Thyroid gland (tissue), 4 donors: Measurements from ENCODE around the gene SLC25A23. TPM values are rescaled to one million over a fixed set of nuclear protein-coding genes. Genes with fewer than 3 reads are reported as not detected.
A peak's percentile ranks its signal among the peaks of the same experiment; 100 is the strongest.

Experiments
- DNase-seq, 2 donors: peaks; one replicate each; pipeline ENCODE4 v3.0.0-alpha.2; 2019
- H3K27ac ChIP-seq, 3 donors: fragments of 200-600 bp; sonication (generic); 1 replicate in 2 of 3; 2 replicates in 1 of 3; pipeline ENCODE4 v1.5.1; 2016 to 2019; ENCODE audit warnings: mild to moderate bottlenecking in 1 of 3, moderate library complexity in 1 of 3
- H3K27me3 ChIP-seq: fragments of 200-600 bp; sonication (generic); one replicate; pipeline ENCODE4 v1.5.1; 2019
- H3K36me3 ChIP-seq, 2 donors: fragments of 200-600 bp; sonication (generic); one replicate each; pipeline ENCODE4 v1.5.1; 2016 to 2019
- H3K4me1 ChIP-seq, 2 donors: fragments of 200-600 bp; sonication (generic); one replicate each; pipeline ENCODE4 v1.5.1; 2017 to 2019
- H3K4me3 ChIP-seq, 3 donors: fragments of 200-600 bp; sonication (generic); replicated peaks in 1 of 3; 1 replicate in 2 of 3; 2 replicates in 1 of 3; pipeline ENCODE4 v1.5.1; 2016; ENCODE audit warnings: mild to moderate bottlenecking in 1 of 3
- H3K9me3 ChIP-seq: fragments of 200-600 bp; sonication (generic); one replicate; pipeline ENCODE4 v1.5.1; 2017
- POLR2A ChIP-seq, 2 donors: fragments of 450-650 bp; IDR thresholded peaks; one replicate each; pipeline ENCODE4 v1.6.1; 2017; ENCODE audit warnings: antibody characterized with exemption in 2 of 2, mild to moderate bottlenecking in 2 of 2, moderate library complexity in 1 of 2
- WGBS, 2 donors: methylation state at CpG; one replicate each; pipeline ENCODE4 v1.1.5; 2017; 5-methylcytosine and 5-hydroxymethylcytosine counted together
- intact Hi-C: fragments of 100-400 bp; cut with DNase I; formaldehyde crosslinking; loops from one replicate; pipeline ENCODE4 v1.15.1; 2023
- total RNA-seq, 4 donors: library from RNA; depleted of rRNA; stranded (reverse); fragments of >200 nt; gene quantifications; one replicate each; pipeline ENCODE4 v1.2.3, GENCODE V29; 2016
- TF ChIP-seq, protein P1 (sequence below), 6 experiments: fragments of 200-600 bp in 3 of 6; fragments of 450-650 bp in 3 of 6; sonication (generic) in 3 of 6; IDR thresholded peaks; one replicate each; pipeline ENCODE4 v1.5.1; 2016 to 2019; ENCODE audit warnings: antibody characterized with exemption in 6 of 6, mild to moderate bottlenecking in 2 of 6, inconsistent platforms in 1 of 6, moderate library complexity in 1 of 6

Gene SLC25A23
- total RNA-seq, 4 donors from 2014 or later: 75.2 to 214 (median 152) TPM

DNA sequence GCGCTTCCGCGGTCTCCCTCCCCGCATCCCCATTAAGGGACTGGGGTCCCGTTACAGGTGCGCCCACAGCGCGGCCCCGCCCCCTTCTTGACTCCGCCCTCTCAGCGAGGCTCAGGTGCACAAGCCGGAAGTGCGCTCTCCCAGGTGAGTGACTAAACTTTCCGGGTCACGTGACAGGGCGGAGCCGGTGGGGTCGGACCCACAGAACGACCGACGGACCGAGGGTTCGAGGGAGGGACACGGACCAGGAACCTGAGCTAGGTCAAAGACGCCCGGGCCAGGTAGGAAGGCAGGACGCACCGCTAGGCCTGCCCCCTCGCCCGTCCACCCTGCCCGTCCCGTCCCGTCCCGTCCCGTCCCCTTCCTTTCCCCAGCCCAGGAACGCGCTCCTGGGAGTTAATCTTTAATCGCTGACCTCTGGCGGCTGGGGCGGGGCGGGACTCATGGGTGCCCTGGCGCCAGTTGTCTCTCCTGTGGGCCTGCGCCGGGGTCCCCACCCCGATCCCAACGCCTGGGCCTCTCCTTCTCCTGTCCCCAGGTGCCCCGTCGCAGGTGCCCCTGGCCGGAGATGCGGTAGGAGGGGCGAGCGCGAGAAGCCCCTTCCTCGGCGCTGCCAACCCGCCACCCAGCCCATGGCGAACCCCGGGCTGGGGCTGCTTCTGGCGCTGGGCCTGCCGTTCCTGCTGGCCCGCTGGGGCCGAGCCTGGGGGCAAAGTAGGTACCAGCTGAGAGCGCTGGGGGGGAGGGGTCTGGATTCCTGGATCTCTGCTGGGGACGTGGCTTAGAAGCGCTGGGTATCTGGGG is 4.7 kb upstream of the SLC25A23 start, which contains the start of gene CRB3:
TSS of gene CRB3 (plus strand) at position 202 of the 804 bp plus-strand sequence. CDS start at position 633, 431 bp downstream.
- Histone ChIP-seq H3K9me3 (no peaks in the 10 kb centered on the region), H3K27me3 (no peaks in the 10 kb centered on the region), H3K36me3 (peaks cover 0 to 5% of the 10 kb centered on the region in 2 donors), H3K4me1 (peaks cover 0 to 13% of the 10 kb centered on the region in 2 donors), H3K27ac (peak within 1 kb of the TSS in 1 of 3 donors; percentile 16), H3K4me3 (peak within 1 kb of the TSS; percentile 43 to 72 (median 46))
- DNase-seq: peak; percentile 96
- 2 to 3% methylated on average over 11 to 38 of the region's 65 CpGs for WGBS, 2 donors
- intact Hi-C loops: no loop called here
- TF ChIP-seq POLR2A (IDR thresholded peaks at IDR 0.05): peak in 1 of 2 donors; percentile 72
- TF ChIP-seq, protein P1, sequence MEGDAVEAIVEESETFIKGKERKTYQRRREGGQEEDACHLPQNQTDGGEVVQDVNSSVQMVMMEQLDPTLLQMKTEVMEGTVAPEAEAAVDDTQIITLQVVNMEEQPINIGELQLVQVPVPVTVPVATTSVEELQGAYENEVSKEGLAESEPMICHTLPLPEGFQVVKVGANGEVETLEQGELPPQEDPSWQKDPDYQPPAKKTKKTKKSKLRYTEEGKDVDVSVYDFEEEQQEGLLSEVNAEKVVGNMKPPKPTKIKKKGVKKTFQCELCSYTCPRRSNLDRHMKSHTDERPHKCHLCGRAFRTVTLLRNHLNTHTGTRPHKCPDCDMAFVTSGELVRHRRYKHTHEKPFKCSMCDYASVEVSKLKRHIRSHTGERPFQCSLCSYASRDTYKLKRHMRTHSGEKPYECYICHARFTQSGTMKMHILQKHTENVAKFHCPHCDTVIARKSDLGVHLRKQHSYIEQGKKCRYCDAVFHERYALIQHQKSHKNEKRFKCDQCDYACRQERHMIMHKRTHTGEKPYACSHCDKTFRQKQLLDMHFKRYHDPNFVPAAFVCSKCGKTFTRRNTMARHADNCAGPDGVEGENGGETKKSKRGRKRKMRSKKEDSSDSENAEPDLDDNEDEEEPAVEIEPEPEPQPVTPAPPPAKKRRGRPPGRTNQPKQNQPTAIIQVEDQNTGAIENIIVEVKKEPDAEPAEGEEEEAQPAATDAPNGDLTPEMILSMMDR (IDR thresholded peaks at IDR 0.05): peak in 2 of 6 experiments; percentile 2 to 9

DNA sequence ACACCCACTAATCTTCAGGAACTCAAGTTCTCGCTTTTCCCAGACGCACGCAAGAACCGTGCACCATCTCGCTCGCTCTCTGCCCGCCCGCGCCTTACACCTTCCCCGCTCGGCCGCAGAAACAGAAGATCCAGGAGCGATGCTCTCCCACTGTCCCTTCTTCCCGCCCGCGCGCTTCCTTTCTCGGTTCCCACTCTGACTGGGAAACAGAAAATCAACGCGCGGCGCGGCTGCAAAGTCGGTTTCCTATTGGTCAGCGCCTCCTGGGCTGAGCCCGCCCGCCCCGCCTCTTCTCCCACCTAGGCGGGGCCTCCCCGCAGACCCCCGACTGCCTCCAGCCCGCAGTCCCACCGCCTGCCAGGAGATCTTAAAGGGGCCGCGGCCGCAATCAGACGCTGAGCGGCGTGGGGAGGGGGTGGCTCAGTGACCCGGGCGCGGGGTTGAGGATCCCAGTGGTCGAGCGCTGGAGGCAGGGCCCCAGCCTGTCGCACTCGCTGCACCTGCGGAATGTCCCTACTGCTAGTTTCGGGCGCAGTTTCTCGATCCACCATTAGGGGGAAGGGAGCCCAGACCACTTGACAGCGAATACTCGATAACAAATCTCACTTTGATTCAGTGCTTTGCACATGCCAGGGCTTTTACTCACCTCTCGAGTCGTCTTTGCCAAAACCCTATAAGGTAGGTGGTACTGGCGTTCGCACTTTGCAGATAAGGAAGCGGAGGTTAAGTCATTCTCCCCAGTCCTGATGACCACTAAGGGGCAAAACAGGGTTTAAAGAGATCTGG is 700 bp upstream of the SLC25A23 start:
- peak overlapping the region; percentile 68 to 84 (median 78) for H3K27ac ChIP-seq
- peaks cover 0 to 10% of the 10 kb centered on the region in 2 donors for H3K36me3 ChIP-seq
- no peaks in the 10 kb centered on the region for H3K27me3 ChIP-seq
- intact Hi-C loops: no loop called here
- WGBS, 2 donors: 0 to 1% methylated on average over 46 to 50 of the region's 57 CpGs
- DNase-seq: peak; percentile 98 to 99
- H3K9me3 ChIP-seq: no peaks in the 10 kb centered on the region
- peaks cover 9 to 10% of the 10 kb centered on the region in 2 donors for H3K4me1 ChIP-seq
- peak overlapping the region; percentile 33 to 79 (median 54) for H3K4me3 ChIP-seq
- TF ChIP-seq, protein P1 (IDR thresholded peaks at IDR 0.05): peak in 5 of 6 experiments; percentile 25 to 60 (median 59)
- peak in 1 of 2 donors; percentile 49 for TF ChIP-seq POLR2A (IDR thresholded peaks at IDR 0.05)

DNA sequence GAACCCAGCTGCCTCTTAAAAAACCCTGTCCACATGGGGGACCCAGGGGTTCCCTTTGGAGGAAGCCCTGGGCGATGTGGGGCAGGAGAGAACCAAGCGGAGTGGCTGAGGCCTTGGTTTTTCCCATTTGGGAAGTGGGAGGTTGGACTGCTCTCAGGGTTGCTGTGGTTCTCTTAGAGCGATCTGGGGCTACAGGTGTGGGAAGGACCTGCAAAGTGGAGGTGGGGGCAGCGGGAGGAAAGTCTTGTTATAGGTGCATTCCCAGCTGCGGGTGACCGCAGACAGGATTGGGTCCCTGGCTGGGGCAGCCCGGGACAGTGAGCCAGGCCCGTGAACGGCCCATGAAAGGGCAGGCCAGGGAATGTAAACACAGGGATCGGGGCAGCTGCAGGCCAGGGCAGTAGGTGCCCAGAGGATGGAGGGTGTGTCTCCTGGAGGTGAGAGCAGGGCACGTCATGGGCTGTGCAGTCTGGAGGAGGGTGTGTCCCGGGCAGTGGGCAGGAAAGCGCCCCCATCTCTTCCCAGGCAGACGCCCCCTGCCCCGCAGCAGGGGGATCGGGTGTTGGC is 814 bp downstream of the SLC25A23 start:
- Histone ChIP-seq H3K9me3 (no peaks in the 10 kb centered on the region), H3K4me3 (peak overlapping the region; percentile 33 to 79 (median 54)), H3K27me3 (no peaks in the 10 kb centered on the region), H3K4me1 (peaks cover 0 to 10% of the 10 kb centered on the region in 2 donors), H3K36me3 (peaks cover 14 to 25% of the 10 kb centered on the region in 2 donors), H3K27ac (peak overlapping the region; percentile 67 to 84 (median 68))
- TF ChIP-seq, protein P1 (IDR thresholded peaks at IDR 0.05): peak in 1 of 6 experiments; percentile 8
- no peak for TF ChIP-seq POLR2A (IDR thresholded peaks at IDR 0.05)
- intact Hi-C loops: no loop called here
- DNase-seq: peak; percentile 42 to 45
- WGBS, 2 donors: 37 to 42% methylated on average over 11 of the region's 16 CpGs

DNA sequence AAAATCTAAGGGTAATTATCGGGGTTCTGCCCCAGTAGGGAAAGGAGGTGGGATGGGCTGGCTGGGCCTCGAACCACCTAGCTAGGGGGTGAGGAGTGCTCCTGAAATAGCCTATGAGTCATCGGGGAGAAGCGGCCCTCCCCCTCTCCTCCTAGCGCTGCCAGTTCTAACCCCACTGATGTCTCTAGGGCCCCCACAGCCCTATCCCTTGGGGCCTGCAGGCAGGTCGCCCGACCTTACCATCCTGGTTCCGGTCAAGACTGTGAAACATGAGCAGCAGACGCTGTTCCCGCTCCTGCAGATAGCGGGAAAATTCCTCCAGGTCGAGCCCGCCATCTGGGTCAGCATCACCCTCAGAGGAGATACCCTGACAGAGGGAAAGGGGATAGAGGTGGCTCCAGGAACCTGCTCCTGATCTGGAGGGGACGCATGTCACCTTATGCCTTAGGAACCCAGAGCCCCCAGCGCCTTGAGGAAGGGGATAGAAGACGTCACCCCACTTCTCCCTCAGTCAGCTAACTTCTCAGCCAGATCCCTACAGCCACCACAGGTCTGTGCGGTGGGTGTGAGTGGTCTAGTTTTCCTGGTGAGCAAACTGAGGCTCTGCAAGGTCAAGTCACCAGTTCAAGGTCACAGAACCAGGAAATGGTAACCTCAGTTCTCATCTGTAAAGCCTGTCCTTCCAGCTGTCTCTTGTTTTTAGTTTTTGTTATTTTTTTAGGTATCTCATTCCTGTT is 1.5 kb downstream of the SLC25A23 start:
- intact Hi-C loops: no loop called here
- H3K36me3 ChIP-seq: peaks cover 16 to 30% of the 10 kb centered on the region in 2 donors
- H3K4me3 ChIP-seq: peak overlapping the region in 1 of 3 donors; percentile 79
- 88 to 90% methylated on average over 11 to 14 of the region's 17 CpGs for WGBS, 2 donors
- no peaks in the 10 kb centered on the region for H3K27me3 ChIP-seq
- DNase-seq: no peak
- TF ChIP-seq, protein P1 (IDR thresholded peaks at IDR 0.05): no peak
- TF ChIP-seq POLR2A (IDR thresholded peaks at IDR 0.05): no peak
- H3K4me1 ChIP-seq: peaks cover 0 to 10% of the 10 kb centered on the region in 2 donors
- H3K27ac ChIP-seq: peak overlapping the region; percentile 24 to 84 (median 67)
- H3K9me3 ChIP-seq: no peaks in the 10 kb centered on the region
